HepG2 (cell line): ENCODE measurements around the gene TMTC4. TPM values are rescaled to one million over a fixed set of nuclear protein-coding genes. Genes with fewer than 3 reads are reported as not detected.

Source experiments
- ATAC-seq: fragments of 200-7000 bp; cut with Tn5 transposase; 3 replicates; pipeline ENCODE4 v1.9.1; 2020; ENCODE audit warnings: mild to moderate bottlenecking, moderate library complexity
- BruUV-seq: library from RNA; stranded (reverse); fragments of 400-500 nt; replicated peaks from 2 replicates; lab custom pipeline; 2021; lab: Mats Ljungman, UMichigan
- CTCF ChIA-PET: fragments of 300-600 bp; formaldehyde crosslinking; extraction: SDS; loops from one replicate; lab custom pipeline; 2021; ENCODE audit warnings: low total read pairs, inconsistent platforms, low intra/inter-chr PET ratio; lab: Yijun Ruan, JAX
- POLR2A ChIA-PET: fragments of 350-600 bp; sonication (Branson Sonifier 250); formaldehyde crosslinking; loops from one replicate; lab custom pipeline; 2020; ENCODE audit warnings: antibody characterized with exemption, inconsistent platforms; lab: Yijun Ruan, JAX
- DNase-seq: peaks from one replicate; pipeline ENCODE4 v3.0.0-alpha.2; 2015; ENCODE audit warnings: low spot score
- FAIRE-seq: peaks from 3 replicates; lab custom pipeline; 2011; peaks lifted over from hg19 to GRCh38; lab: Jason Lieb, UNC
- H2AFZ ChIP-seq: one replicate; pipeline ENCODE4 v1.6.1; 2011; ENCODE audit warnings: low read length, inconsistent platforms
- H3K27ac ChIP-seq: fragments of 300-600 bp; 3 replicates; pipeline ENCODE4 v1.8.0; 2011; ENCODE audit warnings: mixed run types, mild to moderate bottlenecking, mixed read lengths, low read length, inconsistent platforms; ENCODE audit not compliant: insufficient read depth; ENCODE audit errors: extremely low read length
- H3K27me3 ChIP-seq, 2 experiments: fragments of 200-600 bp in 1 of 2; 2 replicates in 1 of 2; 3 replicates in 1 of 2; pipeline versions ENCODE4 v1.6.0 to v1.8.0; 2011; ENCODE audit warnings: low read length in 2 of 2, mild to moderate bottlenecking in 2 of 2, moderate library complexity in 2 of 2, inconsistent platforms in 1 of 2; ENCODE audit not compliant: insufficient read depth in 2 of 2, control insufficient read depth in 1 of 2
- H3K36me3 ChIP-seq, 2 experiments: fragments of 200-600 bp in 1 of 2; replicated peaks in 1 of 2; 2 replicates in 1 of 2; 3 replicates in 1 of 2; pipeline versions ENCODE4 v1.5.1 to v1.8.0; 2011; ENCODE audit warnings: low read length in 2 of 2, inconsistent platforms in 1 of 2; ENCODE audit not compliant: insufficient read depth in 2 of 2, control insufficient read depth in 1 of 2
- H3K4me1 ChIP-seq: 2 replicates; pipeline ENCODE4 v1.5.1; 2012; ENCODE audit warnings: low read length, inconsistent platforms; ENCODE audit not compliant: insufficient read depth
- H3K4me2 ChIP-seq: 2 replicates; pipeline ENCODE4 v1.6.0; 2011; ENCODE audit warnings: low read depth, low read length, inconsistent platforms
- H3K4me3 ChIP-seq, 3 experiments: fragments of 200-600 bp in 1 of 3; sonication (generic), shearing (Covaris generic) in 1 of 3; replicated peaks in 1 of 3; 2 replicates each; pipeline ENCODE4 v1.5.1; 2011 to 2016; ENCODE audit warnings: low read length in 3 of 3, inconsistent platforms in 2 of 3, low read depth in 2 of 3, mild to moderate bottlenecking in 2 of 3, control low read depth in 1 of 3, mixed read lengths in 1 of 3; ENCODE audit not compliant: insufficient read depth in 1 of 3
- H3K79me2 ChIP-seq: one replicate; pipeline ENCODE4 v1.6.1; 2011; ENCODE audit warnings: low read length, inconsistent platforms; ENCODE audit not compliant: insufficient read depth
- H3K9ac ChIP-seq: 2 replicates; pipeline ENCODE4 v1.6.0; 2011; ENCODE audit warnings: mild to moderate bottlenecking, low read depth, low read length, inconsistent platforms; ENCODE audit not compliant: insufficient read depth
- H3K9me3 ChIP-seq: 2 replicates; pipeline ENCODE4 v1.5.1; 2012; ENCODE audit warnings: mild to moderate bottlenecking, low read length
- H4K20me1 ChIP-seq: 2 replicates; pipeline ENCODE4 v1.6.0; 2011; ENCODE audit warnings: inconsistent platforms, mild to moderate bottlenecking, low read length, moderate library complexity; ENCODE audit not compliant: insufficient read depth
- ARNT ChIP-seq: fragments of 450-650 bp; IDR thresholded peaks from 2 replicates; pipeline ENCODE4 v1.6.1; 2017
- CEBPG ChIP-seq: IDR thresholded peaks from 2 replicates; pipeline ENCODE4 v1.6.1; 2016
- EP300 ChIP-seq, 3 experiments: sonication (generic) in 1 of 3; formaldehyde crosslinking in 1 of 3; IDR thresholded peaks; 2 replicates each; pipeline versions ENCODE4 v1.5.1 to v1.6.1; 2011 to 2020; ENCODE audit warnings: low read depth in 2 of 3, low read length in 2 of 3, borderline replicate concordance in 1 of 3, improper control_type of control experiment in 1 of 3, mild to moderate bottlenecking in 1 of 3, missing genetic modification reagents in 1 of 3, moderate library complexity in 1 of 3
- NBN ChIP-seq: fragments of 450-650 bp; conservative IDR thresholded peaks from 2 replicates; pipeline ENCODE4 v1.6.1; 2017
- PAWR ChIP-seq: sonication (generic); formaldehyde crosslinking; IDR thresholded peaks from 2 replicates; pipeline ENCODE4 v1.4.0; 2020; ENCODE audit warnings: missing genetic modification reagents, mild to moderate bottlenecking, borderline replicate concordance
- SP1 ChIP-seq, 2 experiments: fragments of 450-650 bp in 1 of 2; sonication (generic) in 1 of 2; formaldehyde crosslinking in 1 of 2; IDR thresholded peaks; 2 replicates each; pipeline versions ENCODE4 v1.4.0 to v1.6.1; 2016 to 2020; ENCODE audit warnings: missing genetic modification reagents in 1 of 2
- THAP11 ChIP-seq: IDR thresholded peaks from 2 replicates; pipeline ENCODE4 v1.6.1; 2016; ENCODE audit warnings: missing biosample characterization, missing genetic modification reagents
- TMF1 ChIP-seq: sonication (generic); formaldehyde crosslinking; IDR thresholded peaks from 2 replicates; pipeline ENCODE4 v1.8.1; 2022; ENCODE audit warnings: low read depth, missing genetic modification reagents
- ZFP62 ChIP-seq: sonication (generic); formaldehyde crosslinking; IDR thresholded peaks from 2 replicates; pipeline ENCODE4 v1.4.0; 2020; ENCODE audit warnings: missing genetic modification reagents
- ZNF124 ChIP-seq: sonication (generic); formaldehyde crosslinking; IDR thresholded peaks from 2 replicates; pipeline ENCODE4 v1.4.0; 2020; ENCODE audit warnings: missing genetic modification reagents
- ZNF546 ChIP-seq: sonication (generic); formaldehyde crosslinking; conservative IDR thresholded peaks from 2 replicates; pipeline ENCODE4 v1.8.1; 2023; ENCODE audit warnings: mild to moderate bottlenecking, missing genetic modification reagents
- ZNF569 ChIP-seq: sonication (generic); formaldehyde crosslinking; IDR thresholded peaks from 2 replicates; pipeline ENCODE4 v1.5.0; 2020; ENCODE audit warnings: mild to moderate bottlenecking, missing genetic modification reagents, moderate library complexity, borderline replicate concordance
- WGBS: methylation state at CpG from one replicate; pipeline ENCODE4 v1.1.6; 2017; ENCODE audit warnings: low lambda C conversion rate; 5-methylcytosine and 5-hydroxymethylcytosine counted together
- in situ Hi-C: cut with HindIII; loops from 2 replicates; pipeline ENCODE4 v1.10.0; 2017; ENCODE audit warnings: low pct_unique_long_range_greater_than_20kb; ENCODE audit not compliant: extremely low pct_ligation_motif_present
- intact Hi-C: fragments of 100-400 bp; cut with micrococcal nuclease; formaldehyde crosslinking; loops from one replicate; pipeline ENCODE4 v1.10.0; 2022; ENCODE audit not compliant: unreplicated experiment
- polyA plus RNA-seq, 8 experiments: library from polyadenylated mRNA; depleted of rRNA in 3 of 8; stranded (reverse) in 7 of 8; unstranded in 1 of 8; fragments of >200 nt; fragmentation: Illumina TruSeq in 4 of 8; extraction: Trizol in 4 of 8; gene quantifications; 2 replicates each; pipeline versions ENCODE4 v1.2.1 to v1.2.3, GENCODE V29; 2011 to 2016; ENCODE audit warnings: low read depth in 4 of 8, missing spikeins in 1 of 8, mixed read lengths in 1 of 8; ENCODE audit not compliant: insufficient read depth in 1 of 8
- total RNA-seq, 5 experiments: library from RNA; depleted of rRNA; stranded (reverse); fragments of >200 nt; fragmentation: Illumina TruSeq; extraction: Trizol; gene quantifications; 2 replicates each; pipeline ENCODE4 v1.2.3, GENCODE V29; 2016; ENCODE audit warnings: low read depth in 1 of 5

The TMTC4 gene
- total and polyA plus RNA-seq, 2 of the 13 experiments (the other 11 are each of a cell fraction or from before 2014, with no cell fraction given): 16.0 to 22.6 TPM

DNA sequence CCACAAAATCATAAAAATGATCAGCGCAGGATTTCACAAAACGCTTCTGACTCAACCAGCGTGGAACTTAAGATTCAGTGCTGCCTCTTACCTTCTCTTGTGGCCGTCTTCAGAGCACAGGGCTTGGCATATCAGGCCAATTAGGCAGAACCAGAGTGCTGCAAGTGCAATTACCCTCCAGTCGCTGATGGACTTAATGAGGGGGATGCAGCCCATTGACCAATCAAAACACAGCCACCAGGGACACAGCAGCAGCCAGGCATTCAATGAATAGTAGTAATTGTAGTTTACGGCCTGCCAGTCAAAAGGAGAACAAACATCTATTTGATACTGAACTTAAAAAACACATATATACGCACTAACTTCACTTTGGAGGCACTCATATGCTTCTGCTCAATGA lies 38.2 kb downstream of the TMTC4 start:
- Histone ChIP-seq H3K27me3 (no peaks in the 10 kb centered on the region), H3K27ac (no peak overlapping the region), H3K79me2 (no peaks in the 10 kb centered on the region), H3K9ac (no peak overlapping the region), H3K4me1 (no peaks in the 10 kb centered on the region), H4K20me1 (no peaks in the 10 kb centered on the region), H3K4me2 (no peak overlapping the region), H3K9me3 (no peaks in the 10 kb centered on the region), H3K4me3 (no peak overlapping the region), H2AFZ (no peak overlapping the region), H3K36me3 (peaks cover 20 to 53% of the 10 kb centered on the region in 2 experiments)
- no peak for ATAC-seq
- TF ChIP-seq TMF1 (CRISPR knock-in tag): no peak
- no peak for TF ChIP-seq NBN
- no peak for TF ChIP-seq ARNT
- no peak for TF ChIP-seq EP300 (IDR thresholded peaks at IDR 0.05; ENCODE audit: low read depth in 2 of 2, low read length in 2 of 2)
- TF ChIP-seq EP300 (CRISPR knock-in tag; IDR thresholded peaks at IDR 0.05; ENCODE audit: borderline replicate concordance): no peak
- TF ChIP-seq ZFP62 (CRISPR knock-in tag): no peak
- no peak for TF ChIP-seq ZNF124
- TF ChIP-seq PAWR: no peak
- no peak for TF ChIP-seq THAP11
- no peak for TF ChIP-seq ZNF569 (CRISPR knock-in tag)
- TF ChIP-seq ZNF546 (CRISPR knock-in tag): no peak
- TF ChIP-seq CEBPG (CRISPR knock-in tag): no peak
- TF ChIP-seq SP1 (IDR thresholded peaks at IDR 0.05): no peak
- no peak for TF ChIP-seq SP1 (CRISPR knock-in tag; IDR thresholded peaks at IDR 0.05)
- no peak for DNase-seq
- intact Hi-C loops: no loop called here
- ChIA-PET CTCF (no interaction called here), POLR2A (no interaction called here)
- in situ Hi-C loops: no loop called here
- over 99% methylated on average over 7 of the region's 7 CpGs for WGBS
- no peak for FAIRE-seq
- no TSS peak for BruUV-seq
